ENCODE results near the gene G6PC3. TPM values are rescaled to one million over a fixed set of nuclear protein-coding genes. Genes with fewer than 3 reads are reported as not detected.

The G6PC3 gene
- total RNA-seq, 1 donor from 2014 or later: 63.2 TPM

GRCh38 chr17:44049294-44050060, 21.1 kb upstream of the G6PC3 start:
- H3K27ac Mint-ChIP-seq: no peak overlapping the region
- TF ChIP-seq CTCF (IDR thresholded peaks at IDR 0.05; ENCODE audit: unreplicated experiment): no peak
- peaks cover 22% of the 10 kb centered on the region for H3K36me3 Mint-ChIP-seq
- H3K4me3 Mint-ChIP-seq: no peak overlapping the region
- peaks cover 3% of the 10 kb centered on the region for H3K9me3 Mint-ChIP-seq
- H3K27me3 Mint-ChIP-seq (ENCODE audit: low read depth): no peaks in the 10 kb centered on the region
- DNase-seq (ENCODE audit: low spot score in 2 of 2, unreplicated experiment in 2 of 2): no peak
- H3K4me1 Mint-ChIP-seq: no peaks in the 10 kb centered on the region

GRCh38 chr17:44053125-44053872, 17.2 kb upstream of the G6PC3 start:
- H3K36me3 Mint-ChIP-seq: peaks cover 22% of the 10 kb centered on the region

GRCh38 chr17:44059101-44059892, 11.2 kb upstream of the G6PC3 start:
- peaks cover 12% of the 10 kb centered on the region for H3K4me1 Mint-ChIP-seq
- no peak for TF ChIP-seq CTCF (IDR thresholded peaks at IDR 0.05; ENCODE audit: unreplicated experiment)
- H3K36me3 Mint-ChIP-seq: peaks cover 29% of the 10 kb centered on the region
- no peak for DNase-seq (ENCODE audit: low spot score in 2 of 2, unreplicated experiment in 2 of 2)
- H3K4me3 Mint-ChIP-seq: no peak overlapping the region
- no peak overlapping the region for H3K27ac Mint-ChIP-seq
- no peaks in the 10 kb centered on the region for H3K27me3 Mint-ChIP-seq (ENCODE audit: low read depth)
- H3K9me3 Mint-ChIP-seq: no peaks in the 10 kb centered on the region

More at GRCh38 chr17:44053125-44053872, 17.2 kb upstream of the G6PC3 start:
- no peak for DNase-seq (ENCODE audit: low spot score in 2 of 2, unreplicated experiment in 2 of 2)
- TF ChIP-seq CTCF (IDR thresholded peaks at IDR 0.05; ENCODE audit: unreplicated experiment): no peak
- Mint-ChIP-seq H3K27ac (peak overlapping the region; percentile 55), H3K9me3 (no peaks in the 10 kb centered on the region), H3K4me1 (no peaks in the 10 kb centered on the region), H3K27me3 (ENCODE audit: low read depth) (no peaks in the 10 kb centered on the region), H3K4me3 (no peak overlapping the region)

GRCh38 chr17:44061446-44061845, 9.1 kb upstream of the G6PC3 start:
- peaks cover 27% of the 10 kb centered on the region for H3K36me3 Mint-ChIP-seq
- no peak overlapping the region for H3K4me3 Mint-ChIP-seq
- H3K27me3 Mint-ChIP-seq (ENCODE audit: low read depth): no peaks in the 10 kb centered on the region
- no peak for TF ChIP-seq CTCF (IDR thresholded peaks at IDR 0.05; ENCODE audit: unreplicated experiment)
- no peaks in the 10 kb centered on the region for H3K9me3 Mint-ChIP-seq
- no peak for DNase-seq (ENCODE audit: low spot score in 2 of 2, unreplicated experiment in 2 of 2)
- peaks cover 19% of the 10 kb centered on the region for H3K4me1 Mint-ChIP-seq
- no peak overlapping the region for H3K27ac Mint-ChIP-seq

GRCh38 chr17:44062871-44063270, 7.7 kb upstream of the G6PC3 start:
- no peak overlapping the region for H3K4me3 Mint-ChIP-seq
- peaks cover 27% of the 10 kb centered on the region for H3K4me1 Mint-ChIP-seq
- no peaks in the 10 kb centered on the region for H3K27me3 Mint-ChIP-seq (ENCODE audit: low read depth)
- H3K9me3 Mint-ChIP-seq: no peaks in the 10 kb centered on the region
- no peak overlapping the region for H3K27ac Mint-ChIP-seq
- H3K36me3 Mint-ChIP-seq: peaks cover 27% of the 10 kb centered on the region
- no peak for TF ChIP-seq CTCF (IDR thresholded peaks at IDR 0.05; ENCODE audit: unreplicated experiment)
- DNase-seq (ENCODE audit: low spot score in 2 of 2, unreplicated experiment in 2 of 2): no peak

Measured in mesothelial cell of epicardium (in vitro differentiated cells).